Breast epithelium (tissue), 3 donors: ENCODE measurements around the gene IL1RAP.

Source experiments
- CTCF ChIP-seq, 3 donors: fragments of 450-650 bp; IDR thresholded peaks; one replicate each; pipeline ENCODE4 v1.5.1; 2016 to 2017; ENCODE audit warnings: antibody characterized with exemption in 3 of 3, mild to moderate bottlenecking in 3 of 3, moderate library complexity in 3 of 3
- POLR2A ChIP-seq: fragments of 450-650 bp; IDR thresholded peaks from one replicate; pipeline ENCODE4 v1.6.1; 2016; ENCODE audit warnings: antibody characterized with exemption, mild to moderate bottlenecking, moderate library complexity

- no peak for TF ChIP-seq CTCF (IDR thresholded peaks at IDR 0.05)
- no peak for TF ChIP-seq POLR2A
Measured at GRCh38 chr3:190577225-190577624, 63.3 kb downstream of the IL1RAP start.
